H7 (cell line): ENCODE results near the gene SH3RF3. TPM values are rescaled to one million over a fixed set of nuclear protein-coding genes. Genes with fewer than 3 reads are reported as not detected.

Experiments
- DNase-seq: peaks from one replicate; pipeline ENCODE4 v3.0.0; 2012
- H3K27me3 ChIP-seq: 2 replicates; pipeline ENCODE4 v1.6.0; 2011; ENCODE audit warnings: mild to moderate bottlenecking, low read length; ENCODE audit not compliant: control insufficient read depth, insufficient read depth
- H3K36me3 ChIP-seq: replicated peaks from 2 replicates; pipeline ENCODE4 v1.5.1; 2011; ENCODE audit warnings: low read length; ENCODE audit not compliant: control insufficient read depth, insufficient read depth
- H3K4me3 ChIP-seq: 2 replicates; pipeline ENCODE4 v1.5.1; 2011; ENCODE audit warnings: low read depth, mild to moderate bottlenecking, control low read depth, low read length, moderate library complexity; ENCODE audit not compliant: insufficient read depth
- total RNA-seq: library from RNA; depleted of rRNA; stranded (reverse); fragments of >200 nt; shearing (Covaris generic); gene quantifications from 2 replicates; pipeline ENCODE4 v1.2.3, GENCODE V29; 2014

Gene SH3RF3
- total RNA-seq, 1 experiment from 2014 or later = 0.80 TPM

- Histone ChIP-seq H3K4me3 (no peak overlapping the region), H3K27me3 (no peaks in the 10 kb centered on the region; the same call in 1 of the 2 replicates), H3K36me3 (no peaks in the 10 kb centered on the region)
- peak; percentile 23 for DNase-seq
Observed at GRCh38 chr2:109379507-109379906, 250.5 kb downstream of the SH3RF3 start.

GRCh38 chr2:109380502-109381326 lies 251.7 kb downstream of the SH3RF3 start:
- no peaks in the 10 kb centered on the region for H3K36me3 ChIP-seq
- no peaks in the 10 kb centered on the region; the same call in 1 of the 2 replicates for H3K27me3 ChIP-seq
- DNase-seq = peak; percentile 20
- H3K4me3 ChIP-seq = no peak overlapping the region

GRCh38 chr2:109381327-109381820 lies 252.4 kb downstream of the SH3RF3 start:
- peak; percentile 22 for DNase-seq
- no peaks in the 10 kb centered on the region; the same call in 1 of the 2 replicates for H3K27me3 ChIP-seq
- no peaks in the 10 kb centered on the region for H3K36me3 ChIP-seq
- H3K4me3 ChIP-seq = no peak overlapping the region

GRCh38 chr2:109382226-109382895 lies 253.4 kb downstream of the SH3RF3 start:
- H3K36me3 ChIP-seq = no peaks in the 10 kb centered on the region
- peak; percentile 62 for DNase-seq
- H3K27me3 ChIP-seq = no peaks in the 10 kb centered on the region; the same call in 1 of the 2 replicates
- no peak overlapping the region for H3K4me3 ChIP-seq

- Histone ChIP-seq H3K27me3 (no peaks in the 10 kb centered on the region; the same call in 1 of the 2 replicates), H3K36me3 (no peaks in the 10 kb centered on the region), H3K4me3 (no peak overlapping the region)
- peak; percentile 70 for DNase-seq
Observed at GRCh38 chr2:109382951-109383350, 253.9 kb downstream of the SH3RF3 start.

- Histone ChIP-seq H3K27me3 (no peaks in the 10 kb centered on the region; the same call in 1 of the 2 replicates), H3K4me3 (no peak overlapping the region), H3K36me3 (no peaks in the 10 kb centered on the region)
- peak; percentile 49 for DNase-seq
Observed at GRCh38 chr2:109383505-109384307, 254.7 kb downstream of the SH3RF3 start.

- Histone ChIP-seq H3K36me3 (no peaks in the 10 kb centered on the region), H3K27me3 (no peaks in the 10 kb centered on the region; the same call in 1 of the 2 replicates), H3K4me3 (no peak overlapping the region)
- DNase-seq = no peak
Observed at GRCh38 chr2:109384308-109385271, 255.6 kb downstream of the SH3RF3 start.

- Histone ChIP-seq H3K4me3 (no peak overlapping the region), H3K27me3 (no peaks in the 10 kb centered on the region; the same call in 1 of the 2 replicates), H3K36me3 (no peaks in the 10 kb centered on the region)
- no peak for DNase-seq
Observed at GRCh38 chr2:109385506-109385905, 256.5 kb downstream of the SH3RF3 start.

- Histone ChIP-seq H3K4me3 (no peak overlapping the region), H3K27me3 (no peaks in the 10 kb centered on the region; the same call in 1 of the 2 replicates), H3K36me3 (no peaks in the 10 kb centered on the region)
- no peak for DNase-seq
Observed at GRCh38 chr2:109386004-109386695, 257.1 kb downstream of the SH3RF3 start.

GRCh38 chr2:109387221-109387735 lies 258.3 kb downstream of the SH3RF3 start:
- DNase-seq = no peak
- Histone ChIP-seq H3K27me3 (no peaks in the 10 kb centered on the region; the same call in 1 of the 2 replicates), H3K36me3 (no peaks in the 10 kb centered on the region), H3K4me3 (no peak overlapping the region)

GRCh38 chr2:109387778-109388469 lies 258.9 kb downstream of the SH3RF3 start:
- H3K4me3 ChIP-seq = no peak overlapping the region
- no peaks in the 10 kb centered on the region for H3K27me3 ChIP-seq
- H3K36me3 ChIP-seq = no peaks in the 10 kb centered on the region
- no peak for DNase-seq

GRCh38 chr2:109391243-109391642 lies 262.2 kb downstream of the SH3RF3 start:
- DNase-seq = no peak
- Histone ChIP-seq H3K27me3 (no peaks in the 10 kb centered on the region), H3K4me3 (no peak overlapping the region), H3K36me3 (no peaks in the 10 kb centered on the region)
